HEK293 (cell line): Measurements from ENCODE around the gene DNHD1.
A peak's percentile ranks its signal among the peaks of the same experiment; 100 is the strongest.

Source experiments
- CTCF ChIA-PET: fragments of 350-600 bp; formaldehyde crosslinking; extraction: SDS; loops from one replicate; lab custom pipeline; 2021; ENCODE audit warnings: antibody characterized with exemption; lab: Yijun Ruan, JAX
- POLR2A ChIA-PET: fragments of 300-600 bp; formaldehyde crosslinking; extraction: SDS; loops from one replicate; lab custom pipeline; 2020; ENCODE audit warnings: antibody characterized with exemption, inconsistent platforms; lab: Yijun Ruan, JAX
- H3K27ac ChIP-seq: fragments of 200-500 bp; sonication (Bioruptor generic); 2 replicates; pipeline ENCODE4 v1.5.1; 2014; ENCODE audit warnings: low read depth, low read length, control low read depth, inconsistent platforms; ENCODE audit errors: extremely low read depth
- H3K36me3 ChIP-seq, 2 experiments: fragments of 200-500 bp in 1 of 2; sonication (Bioruptor generic) in 1 of 2; 1 replicate in 1 of 2; 2 replicates in 1 of 2; pipeline ENCODE4 v1.5.1; 2014 to 2017; ENCODE audit warnings: inconsistent platforms in 2 of 2, low read length in 2 of 2; ENCODE audit not compliant: control insufficient read depth in 2 of 2, insufficient read depth in 1 of 2
- H3K4me1 ChIP-seq: fragments of 200-500 bp; sonication (Bioruptor generic); 2 replicates; pipeline ENCODE4 v1.5.1; 2014; ENCODE audit warnings: mild to moderate bottlenecking, low read length, inconsistent platforms; ENCODE audit not compliant: control insufficient read depth, insufficient read depth
- H3K4me3 ChIP-seq: 2 replicates; pipeline ENCODE4 v1.5.1; 2011; ENCODE audit warnings: low read depth, mild to moderate bottlenecking, control low read depth, low read length, moderate library complexity
- H3K9me3 ChIP-seq: fragments of 200-500 bp; sonication (Bioruptor generic); 2 replicates; pipeline ENCODE4 v1.5.1; 2014; ENCODE audit warnings: low read depth, low read length, inconsistent platforms; ENCODE audit not compliant: control insufficient read depth, insufficient read depth
- WT1 ChIP-seq: fragments of 450-650 bp; formaldehyde crosslinking; IDR thresholded peaks from 2 replicates; pipeline ENCODE4 v1.5.1; 2016; ENCODE audit warnings: missing biosample characterization, missing genetic modification characterization
- ZBTB11 ChIP-seq: fragments of 450-650 bp; formaldehyde crosslinking; conservative IDR thresholded peaks from 2 replicates; pipeline ENCODE4 v1.5.1; 2016; ENCODE audit warnings: low read depth, missing biosample characterization, missing genetic modification characterization
- ZBTB17 ChIP-seq: fragments of 450-650 bp; formaldehyde crosslinking; IDR thresholded peaks from 2 replicates; pipeline ENCODE4 v1.5.1; 2016; ENCODE audit warnings: missing biosample characterization, missing genetic modification characterization
- ZBTB49 ChIP-seq: fragments of 450-650 bp; formaldehyde crosslinking; IDR thresholded peaks from 2 replicates; pipeline ENCODE4 v1.5.1; 2016; ENCODE audit warnings: missing biosample characterization, missing genetic modification characterization, low read depth
- ZNF114 ChIP-seq: fragments of 450-650 bp; formaldehyde crosslinking; IDR thresholded peaks from 2 replicates; pipeline ENCODE4 v1.5.0; 2017; ENCODE audit warnings: missing biosample characterization, missing genetic modification characterization
- ZNF18 ChIP-seq: fragments of 450-650 bp; formaldehyde crosslinking; IDR thresholded peaks from 2 replicates; pipeline ENCODE4 v1.5.1; 2016; ENCODE audit warnings: missing biosample characterization, missing genetic modification characterization
- ZNF184 ChIP-seq: fragments of 450-650 bp; IDR thresholded peaks from 2 replicates; pipeline ENCODE4 v1.5.1; 2018; ENCODE audit warnings: missing biosample characterization, mild to moderate bottlenecking, missing genetic modification characterization
- ZNF341 ChIP-seq: fragments of 450-650 bp; formaldehyde crosslinking; IDR thresholded peaks from 2 replicates; pipeline ENCODE4; 2016; ENCODE audit warnings: low read depth, missing biosample characterization, missing genetic modification characterization
- ZNF398 ChIP-seq: fragments of 450-650 bp; formaldehyde crosslinking; IDR thresholded peaks from 2 replicates; pipeline ENCODE4 v1.5.1; 2017; ENCODE audit warnings: missing biosample characterization, missing genetic modification characterization
- ZNF404 ChIP-seq: fragments of 450-650 bp; formaldehyde crosslinking; IDR thresholded peaks from 2 replicates; pipeline ENCODE4 v1.5.1; 2017; ENCODE audit warnings: missing biosample characterization, missing genetic modification characterization
- ZNF501 ChIP-seq: fragments of 450-650 bp; formaldehyde crosslinking; IDR thresholded peaks from 2 replicates; pipeline ENCODE4 v1.5.1; 2016; ENCODE audit warnings: missing biosample characterization, missing genetic modification characterization
- ZNF530 ChIP-seq: fragments of 450-650 bp; formaldehyde crosslinking; IDR thresholded peaks from 2 replicates; pipeline ENCODE4 v1.5.1; 2016; ENCODE audit warnings: low read depth, missing biosample characterization, missing genetic modification characterization
- ZNF555 ChIP-seq: fragments of 450-650 bp; formaldehyde crosslinking; conservative IDR thresholded peaks from 2 replicates; pipeline ENCODE4 v1.5.1; 2017; ENCODE audit warnings: missing biosample characterization, mild to moderate bottlenecking, missing genetic modification characterization, inconsistent platforms
- ZNF560 ChIP-seq: fragments of 450-650 bp; formaldehyde crosslinking; IDR thresholded peaks from 2 replicates; pipeline ENCODE4 v1.5.1; 2017; ENCODE audit warnings: missing biosample characterization, missing genetic modification characterization, borderline replicate concordance
- ZNF660 ChIP-seq: fragments of 450-650 bp; IDR thresholded peaks from 2 replicates; pipeline ENCODE4 v1.5.1; 2018; ENCODE audit warnings: missing biosample characterization, mild to moderate bottlenecking, missing genetic modification characterization
- ZNF692 ChIP-seq: fragments of 450-650 bp; formaldehyde crosslinking; IDR thresholded peaks from 2 replicates; pipeline ENCODE4 v1.5.1; 2016; ENCODE audit warnings: missing biosample characterization, missing genetic modification characterization
- ZSCAN16 ChIP-seq: fragments of 450-650 bp; formaldehyde crosslinking; IDR thresholded peaks from 2 replicates; pipeline ENCODE4 v1.5.1; 2016; ENCODE audit warnings: missing biosample characterization, missing genetic modification characterization

Gene DNHD1

GRCh38 chr11:6618117-6619003 is 121.3 kb downstream of the DNHD1 start:
- no peaks in the 10 kb centered on the region for H3K9me3 ChIP-seq
- H3K27ac ChIP-seq: no peak overlapping the region
- 0 out of 2 replicates have a peak, but pooled peaks cover 4% of the 10 kb centered on the region for H3K4me1 ChIP-seq
- peaks cover 0 to 38% of the 10 kb centered on the region in 2 experiments; a peak in 1 of 3 replicates for H3K36me3 ChIP-seq
- TF ChIP-seq ZNF184 (tag by site-specific recombination) (no peak), ZNF398 (tag by site-specific recombination) (peak; percentile 64), WT1 (tag by site-specific recombination) (no peak), ZNF692 (tag by site-specific recombination) (no peak), ZNF501 (no peak), ZNF660 (tag by site-specific recombination) (0 out of 2 replicates have a peak, but pooled peaks have one; percentile 26), ZNF530 (no peak), ZNF18 (tag by site-specific recombination) (0 out of 2 replicates have a peak, but pooled peaks have one; percentile 37), ZSCAN16 (tag by site-specific recombination) (no peak), ZNF404 (tag by site-specific recombination) (no peak), ZNF114 (no peak), ZBTB49 (tag by site-specific recombination) (no peak), ZBTB11 (peak; percentile 52; the same call in 1 of the 2 replicates), ZNF555 (tag by site-specific recombination) (no peak), ZNF560 (tag by site-specific recombination) (no peak), ZBTB17 (tag by site-specific recombination) (0 out of 2 replicates have a peak, but pooled peaks have one; percentile 13), ZNF341 (tag by site-specific recombination) (peak; percentile 39)
- POLR2A ChIA-PET: interaction anchor here (0.9 to 2.5 kb wide), 8 partner anchors 7 to 137 kb away, joined by 3 to 14 read pairs (median 4); partner anchors contain the start of genes ARFIP2, MRPL17 and TIMM10B
- CTCF ChIA-PET: interaction anchor here (0.6 to 1.3 kb wide), 6 partner anchors 11 to 463 kb away, joined by 3 to 7 read pairs (median 4); partner anchors contain the start of gene MRPL17
- H3K4me3 ChIP-seq: peak overlapping the region; percentile 78
